ENCODE results near the gene PEX5L. TPM values are rescaled to one million over a fixed set of nuclear protein-coding genes. Genes with fewer than 3 reads are reported as not detected.
A peak's percentile ranks its signal among the peaks of the same experiment; 100 is the strongest.

PEX5L gene
- total RNA-seq, 1 experiment from 2014 or later: 3.2 TPM

DNA sequence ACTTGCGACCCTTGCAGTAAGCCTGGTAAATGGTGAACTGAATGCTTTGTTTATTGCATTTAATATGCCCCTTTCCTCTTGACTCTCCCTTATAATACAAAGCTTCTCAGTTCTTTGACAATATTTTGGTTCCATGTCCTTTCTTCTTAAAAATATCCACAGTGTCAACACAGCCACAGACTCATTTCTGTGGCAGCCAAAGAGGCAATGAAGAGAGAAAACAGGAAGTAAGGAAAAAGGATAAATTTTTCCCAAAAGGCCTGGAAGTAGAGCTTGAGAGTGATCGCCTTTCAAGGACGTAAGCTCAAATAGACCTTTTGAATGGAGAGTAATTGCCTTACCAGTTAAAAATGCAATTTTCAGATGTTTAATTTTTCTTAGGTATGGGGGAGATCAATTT, 59.4 kb downstream of the PEX5L start:
- ATAC-seq: no peak

DNA sequence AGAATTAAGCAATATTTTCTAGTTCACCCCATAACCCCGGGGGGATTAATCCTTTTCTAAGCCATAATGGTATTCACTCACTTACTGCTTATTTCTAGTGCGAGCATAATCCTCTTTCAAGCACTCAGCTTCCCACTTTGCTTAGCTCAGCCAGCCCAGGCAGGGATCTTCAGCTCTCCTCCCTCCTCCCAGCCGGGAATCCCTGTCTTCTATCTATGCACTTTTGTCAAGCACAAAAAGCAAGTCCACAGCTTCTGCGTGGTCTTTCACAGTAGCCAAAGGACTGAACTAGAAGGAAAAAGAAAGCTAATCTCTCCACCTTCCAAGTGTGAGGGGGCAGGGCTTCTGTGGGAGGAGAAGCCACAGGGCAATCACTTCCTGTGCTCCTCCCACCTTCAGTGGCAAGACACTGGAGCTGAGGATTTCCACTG, 62.8 kb downstream of the PEX5L start:
- no peaks in the 10 kb centered on the region for H3K27me3 Mint-ChIP-seq (ENCODE audit: low read depth)

More for the DNA sequence above, 59.4 kb downstream of the PEX5L start:
- no peaks in the 10 kb centered on the region for H3K36me3 Mint-ChIP-seq
- POLR2A ChIA-PET: no interaction called here
- H3K27ac Mint-ChIP-seq: no peak overlapping the region; the same call in 1 of the 2 replicates
- peaks cover 21% of the 10 kb centered on the region for H3K4me1 Mint-ChIP-seq
- H3K27me3 Mint-ChIP-seq (ENCODE audit: low read depth): no peaks in the 10 kb centered on the region
- TF ChIP-seq MYBL2 (CRISPR knock-in tag; IDR thresholded peaks at IDR 0.05): no peak
- no peak overlapping the region for H3K4me3 Mint-ChIP-seq
- CTCF ChIA-PET: no interaction called here
- no peaks in the 10 kb centered on the region for H3K9me3 Mint-ChIP-seq
- no peak for DNase-seq (ENCODE audit: low spot score)

DNA sequence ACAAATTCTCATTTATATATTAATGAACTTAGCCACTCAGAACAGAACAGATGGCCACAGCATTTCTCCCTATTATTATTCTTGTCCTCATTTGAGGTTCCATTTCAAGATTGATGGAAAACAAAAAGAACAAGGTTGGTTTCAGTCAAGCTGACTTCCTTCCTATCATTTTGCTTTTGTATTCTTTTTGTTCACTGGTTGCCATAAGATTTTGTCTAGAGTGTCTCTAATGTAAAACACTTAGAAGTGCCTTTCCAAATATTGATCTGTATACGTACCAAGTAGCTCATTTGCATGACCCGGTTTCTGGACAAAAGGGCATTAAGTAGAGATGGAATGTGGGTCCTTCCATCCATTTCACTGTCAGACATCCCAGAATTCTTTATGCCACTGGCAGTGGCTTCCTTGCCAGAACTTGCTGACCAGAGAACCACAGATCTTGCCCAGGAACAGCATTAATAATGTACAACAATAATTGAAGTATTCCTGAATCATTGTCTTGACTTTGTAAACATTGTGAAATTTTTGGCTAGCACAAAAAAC, 63.8 kb downstream of the PEX5L start:
- TF ChIP-seq ZNF423 (CRISPR knock-in tag; IDR thresholded peaks at IDR 0.05) (no peak), ZNF671 (CRISPR knock-in tag; IDR thresholded peaks at IDR 0.05) (no peak), ZNF138 (CRISPR knock-in tag; conservative IDR thresholded peaks at IDR 0.05) (no peak), ZNF317 (CRISPR knock-in tag; IDR thresholded peaks at IDR 0.05; ENCODE audit: borderline replicate concordance, low read depth) (no peak), JAZF1 (CRISPR knock-in tag; IDR thresholded peaks at IDR 0.05) (no peak), ZNF263 (CRISPR knock-in tag; IDR thresholded peaks at IDR 0.05; ENCODE audit: low read depth) (no peak), MYBL2 (CRISPR knock-in tag; IDR thresholded peaks at IDR 0.05) (no peak), TEAD4 (CRISPR knock-in tag; IDR thresholded peaks at IDR 0.05) (no peak)
- H3K4me3 Mint-ChIP-seq: no peak overlapping the region
- no peaks in the 10 kb centered on the region for H3K36me3 Mint-ChIP-seq
- H3K27me3 Mint-ChIP-seq (ENCODE audit: low read depth): no peaks in the 10 kb centered on the region
- ATAC-seq: no peak
- CTCF ChIA-PET: interaction anchor here (1.0 to 1.4 kb wide), 4 partner anchors 44 to 324 kb away, joined by 5 to 7 read pairs (median 6); no protein-coding TSS in a partner anchor
- no peak for DNase-seq (ENCODE audit: low spot score)
- H3K9me3 Mint-ChIP-seq: no peaks in the 10 kb centered on the region
- H3K27ac Mint-ChIP-seq: no peak overlapping the region
- H3K4me1 Mint-ChIP-seq: peaks cover 21% of the 10 kb centered on the region
- POLR2A ChIA-PET: no interaction called here

More for the DNA sequence above, 62.8 kb downstream of the PEX5L start:
- ChIA-PET CTCF (interaction anchor here (1.0 to 1.4 kb wide), 4 partner anchors 45 to 325 kb away, joined by 5 to 7 read pairs (median 6); no protein-coding TSS in a partner anchor), POLR2A (interaction anchor here (0.9 kb wide), 1 partner anchor 28 kb away, joined by 5 read pairs; no protein-coding TSS in a partner anchor)
- Mint-ChIP-seq H3K4me3 (no peak overlapping the region), H3K36me3 (no peaks in the 10 kb centered on the region), H3K4me1 (peaks cover 21% of the 10 kb centered on the region), H3K27ac (peak overlapping the region; percentile 89), H3K9me3 (no peaks in the 10 kb centered on the region)
- DNase-seq (ENCODE audit: low spot score) (peak; percentile 22), ATAC-seq (peak; percentile 94)
- TF ChIP-seq, protein P1, sequence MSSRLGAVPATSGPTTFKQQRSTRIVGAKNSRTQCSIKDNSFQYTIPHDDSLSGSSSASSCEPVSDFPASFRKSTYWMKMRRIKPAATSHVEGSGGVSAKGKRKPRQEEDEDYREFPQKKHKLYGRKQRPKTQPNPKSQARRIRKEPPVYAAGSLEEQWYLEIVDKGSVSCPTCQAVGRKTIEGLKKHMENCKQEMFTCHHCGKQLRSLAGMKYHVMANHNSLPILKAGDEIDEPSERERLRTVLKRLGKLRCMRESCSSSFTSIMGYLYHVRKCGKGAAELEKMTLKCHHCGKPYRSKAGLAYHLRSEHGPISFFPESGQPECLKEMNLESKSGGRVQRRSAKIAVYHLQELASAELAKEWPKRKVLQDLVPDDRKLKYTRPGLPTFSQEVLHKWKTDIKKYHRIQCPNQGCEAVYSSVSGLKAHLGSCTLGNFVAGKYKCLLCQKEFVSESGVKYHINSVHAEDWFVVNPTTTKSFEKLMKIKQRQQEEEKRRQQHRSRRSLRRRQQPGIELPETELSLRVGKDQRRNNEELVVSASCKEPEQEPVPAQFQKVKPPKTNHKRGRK (CRISPR knock-in tag; IDR thresholded peaks at IDR 0.05; ENCODE audit: borderline replicate concordance): no peak
- TF ChIP-seq, protein P2, sequence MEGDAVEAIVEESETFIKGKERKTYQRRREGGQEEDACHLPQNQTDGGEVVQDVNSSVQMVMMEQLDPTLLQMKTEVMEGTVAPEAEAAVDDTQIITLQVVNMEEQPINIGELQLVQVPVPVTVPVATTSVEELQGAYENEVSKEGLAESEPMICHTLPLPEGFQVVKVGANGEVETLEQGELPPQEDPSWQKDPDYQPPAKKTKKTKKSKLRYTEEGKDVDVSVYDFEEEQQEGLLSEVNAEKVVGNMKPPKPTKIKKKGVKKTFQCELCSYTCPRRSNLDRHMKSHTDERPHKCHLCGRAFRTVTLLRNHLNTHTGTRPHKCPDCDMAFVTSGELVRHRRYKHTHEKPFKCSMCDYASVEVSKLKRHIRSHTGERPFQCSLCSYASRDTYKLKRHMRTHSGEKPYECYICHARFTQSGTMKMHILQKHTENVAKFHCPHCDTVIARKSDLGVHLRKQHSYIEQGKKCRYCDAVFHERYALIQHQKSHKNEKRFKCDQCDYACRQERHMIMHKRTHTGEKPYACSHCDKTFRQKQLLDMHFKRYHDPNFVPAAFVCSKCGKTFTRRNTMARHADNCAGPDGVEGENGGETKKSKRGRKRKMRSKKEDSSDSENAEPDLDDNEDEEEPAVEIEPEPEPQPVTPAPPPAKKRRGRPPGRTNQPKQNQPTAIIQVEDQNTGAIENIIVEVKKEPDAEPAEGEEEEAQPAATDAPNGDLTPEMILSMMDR (IDR thresholded peaks at IDR 0.05): no peak
- TF ChIP-seq ZNF416 (CRISPR knock-in tag; IDR thresholded peaks at IDR 0.05) (no peak), MLX (CRISPR knock-in tag; IDR thresholded peaks at IDR 0.05) (no peak)
- TF ChIP-seq, protein P3, sequence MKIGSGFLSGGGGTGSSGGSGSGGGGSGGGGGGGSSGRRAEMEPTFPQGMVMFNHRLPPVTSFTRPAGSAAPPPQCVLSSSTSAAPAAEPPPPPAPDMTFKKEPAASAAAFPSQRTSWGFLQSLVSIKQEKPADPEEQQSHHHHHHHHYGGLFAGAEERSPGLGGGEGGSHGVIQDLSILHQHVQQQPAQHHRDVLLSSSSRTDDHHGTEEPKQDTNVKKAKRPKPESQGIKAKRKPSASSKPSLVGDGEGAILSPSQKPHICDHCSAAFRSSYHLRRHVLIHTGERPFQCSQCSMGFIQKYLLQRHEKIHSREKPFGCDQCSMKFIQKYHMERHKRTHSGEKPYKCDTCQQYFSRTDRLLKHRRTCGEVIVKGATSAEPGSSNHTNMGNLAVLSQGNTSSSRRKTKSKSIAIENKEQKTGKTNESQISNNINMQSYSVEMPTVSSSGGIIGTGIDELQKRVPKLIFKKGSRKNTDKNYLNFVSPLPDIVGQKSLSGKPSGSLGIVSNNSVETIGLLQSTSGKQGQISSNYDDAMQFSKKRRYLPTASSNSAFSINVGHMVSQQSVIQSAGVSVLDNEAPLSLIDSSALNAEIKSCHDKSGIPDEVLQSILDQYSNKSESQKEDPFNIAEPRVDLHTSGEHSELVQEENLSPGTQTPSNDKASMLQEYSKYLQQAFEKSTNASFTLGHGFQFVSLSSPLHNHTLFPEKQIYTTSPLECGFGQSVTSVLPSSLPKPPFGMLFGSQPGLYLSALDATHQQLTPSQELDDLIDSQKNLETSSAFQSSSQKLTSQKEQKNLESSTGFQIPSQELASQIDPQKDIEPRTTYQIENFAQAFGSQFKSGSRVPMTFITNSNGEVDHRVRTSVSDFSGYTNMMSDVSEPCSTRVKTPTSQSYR (CRISPR knock-in tag; IDR thresholded peaks at IDR 0.05): no peak

Data from WTC11 (cell line).